Adrenal gland (tissue), 5 donors: ENCODE results near the gene NYNRIN.

Experiments used
- CTCF ChIP-seq, 6 experiments: fragments of 450-650 bp in 4 of 6; fragments of 200-600 bp in 2 of 6; sonication (generic) in 1 of 6; IDR thresholded peaks; 1 replicate in 5 of 6; 2 replicates in 1 of 6; pipeline versions ENCODE4 v1.5.1 to v1.8.0; 2016 to 2021; ENCODE audit warnings: antibody characterized with exemption in 6 of 6, mild to moderate bottlenecking in 2 of 6, moderate library complexity in 1 of 6
- POLR2A ChIP-seq, 2 donors: fragments of 450-650 bp; IDR thresholded peaks; one replicate each; pipeline ENCODE4 v1.6.1; 2017; ENCODE audit warnings: antibody characterized with exemption in 2 of 2, mild to moderate bottlenecking in 2 of 2, moderate library complexity in 1 of 2
- donor health status: DM: no; HTN: no; CAD: no.

GRCh38 chr14:24408764-24409163, 10.0 kb downstream of the NYNRIN start:
- TF ChIP-seq CTCF (IDR thresholded peaks at IDR 0.05) (no peak), POLR2A (IDR thresholded peaks at IDR 0.05) (no peak)
